OCI-LY1 (cell line): ENCODE results near the gene DOCK10.

Source experiments
- CTCF ChIP-seq: fragments of 200-600 bp; sonication (generic), shearing (Covaris generic); IDR thresholded peaks from 2 replicates; pipeline ENCODE4 v1.5.1; 2017; ENCODE audit warnings: mild to moderate bottlenecking, antibody characterized with exemption, low read length, moderate library complexity, mixed read lengths
- EZH2 ChIP-seq: fragments of 200-600 bp; sonication (generic), shearing (Covaris generic); IDR thresholded peaks from 2 replicates; pipeline ENCODE4 v1.8.0; 2017; ENCODE audit warnings: borderline replicate concordance, mixed run types, mild to moderate bottlenecking, antibody characterized with exemption, low read length, moderate library complexity, mixed read lengths

- no peak for TF ChIP-seq CTCF
- TF ChIP-seq EZH2: no peak
These were observed 170.5 kb downstream of the DOCK10 start for GRCh38 chr2:224871813-224872212.
